Right ventricle myocardium superior (tissue), 1 donor: ENCODE measurements around the gene JAG2. TPM values are rescaled to one million over a fixed set of nuclear protein-coding genes. Genes with fewer than 3 reads are reported as not detected.

Source experiments
- ATAC-seq: fragments of 200-7000 bp; cut with Tn5 transposase; one replicate; pipeline ENCODE4 v1.9.1; 2020; ENCODE audit warnings: mild to moderate bottlenecking; ENCODE audit not compliant: poor library complexity
- DNase-seq: peaks from one replicate; pipeline ENCODE4 v3.0.0-alpha.2; 2020
- intact Hi-C: fragments of 100-400 bp; cut with DNase I; formaldehyde crosslinking; loops from one replicate; pipeline ENCODE4 v1.11.2; 2022
- total RNA-seq: library from RNA; stranded (reverse); fragmentation: NEBNext Ultra II Directional; extraction: Animal tissue kit (Norgen Biotek cat#: 25700); gene quantifications from one replicate; pipeline ENCODE4 v1.2.1, GENCODE V29; 2021
- donor health status: DM: no; HTN: yes; CAD: no; lungs with severe emphysema.

JAG2 gene
- total RNA-seq, 1 donor from 2014 or later = 28.6 TPM

DNA sequence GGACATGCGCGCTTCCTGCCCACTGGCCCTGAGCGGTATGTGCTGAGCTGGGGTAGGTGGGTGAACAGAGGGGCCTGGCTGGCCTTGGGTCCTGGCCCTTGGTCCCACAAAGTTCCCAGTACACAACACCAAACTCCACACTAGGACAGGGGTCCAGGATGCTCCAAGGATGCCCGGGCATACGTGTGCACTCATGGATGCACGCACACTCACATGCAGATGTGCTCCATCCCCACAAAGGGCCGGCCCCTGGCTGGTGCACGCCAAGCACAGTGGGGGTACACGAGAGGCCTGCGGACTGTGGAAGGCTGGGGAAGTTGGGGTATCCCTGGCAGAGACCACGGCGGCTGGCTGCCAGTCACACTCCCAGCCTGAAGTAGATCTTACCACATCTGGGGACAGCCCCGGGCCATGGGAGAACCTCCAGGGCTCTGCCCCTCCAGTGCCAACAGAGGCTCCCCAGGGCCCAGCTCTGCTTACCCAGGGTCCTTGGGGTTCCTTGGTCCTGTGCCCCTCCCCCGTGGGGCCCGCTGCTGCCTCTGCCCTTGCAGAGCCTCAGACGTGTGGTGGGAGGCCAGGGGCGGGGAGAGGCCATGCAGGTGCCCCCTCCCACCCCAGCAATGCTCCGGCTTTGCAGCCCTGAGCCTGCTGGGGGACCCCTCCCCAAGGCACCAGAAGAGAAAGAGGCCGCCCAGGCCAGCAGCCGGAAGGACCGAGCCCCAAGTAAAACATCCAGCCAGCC is 36.5 kb upstream of the JAG2 start:
- DNase-seq (no peak), ATAC-seq (peak; percentile 1)
- intact Hi-C loops = loop anchor here (5.0 kb wide), 2 partner anchors 77 to 147 kb away; no protein-coding TSS in a partner anchor

DNA sequence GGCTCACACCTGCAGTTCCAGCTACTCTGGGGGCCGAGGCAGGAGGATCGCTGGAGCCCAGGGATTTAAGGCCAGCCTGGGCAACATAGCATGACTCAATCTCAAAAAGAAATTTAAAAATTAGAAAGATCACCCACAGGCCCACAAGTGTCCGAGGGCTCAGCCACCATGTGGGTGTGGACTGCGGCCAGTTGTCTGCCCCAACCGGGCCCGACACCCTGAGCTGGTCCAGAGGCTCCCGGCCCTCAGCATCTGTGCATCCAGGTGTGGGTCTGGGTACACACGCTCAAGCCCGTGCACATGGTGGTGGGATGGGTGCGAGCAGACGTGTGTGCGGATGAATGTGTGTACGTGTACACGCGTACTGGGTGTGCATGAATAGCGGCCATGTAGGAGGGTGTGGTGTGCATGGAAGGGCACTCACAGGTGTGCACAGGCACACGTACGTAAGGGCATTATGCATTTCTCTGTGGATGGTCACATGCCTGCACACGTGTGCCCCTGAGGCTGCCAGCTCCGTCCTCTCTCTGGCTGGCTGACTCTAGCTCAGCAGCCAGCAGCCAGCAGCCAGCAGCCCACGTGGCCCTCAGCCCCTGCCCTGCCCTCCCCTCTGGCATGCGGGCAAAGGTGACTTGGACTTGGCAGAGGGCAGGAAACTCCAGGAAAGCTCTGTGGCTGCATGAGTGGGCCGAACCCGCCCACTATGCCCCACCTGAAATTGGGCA is 35.8 kb upstream of the JAG2 start:
- intact Hi-C loops = loop anchor here (5.0 kb wide), 2 partner anchors 78 to 148 kb away; no protein-coding TSS in a partner anchor
- peak; percentile 86 for DNase-seq

DNA sequence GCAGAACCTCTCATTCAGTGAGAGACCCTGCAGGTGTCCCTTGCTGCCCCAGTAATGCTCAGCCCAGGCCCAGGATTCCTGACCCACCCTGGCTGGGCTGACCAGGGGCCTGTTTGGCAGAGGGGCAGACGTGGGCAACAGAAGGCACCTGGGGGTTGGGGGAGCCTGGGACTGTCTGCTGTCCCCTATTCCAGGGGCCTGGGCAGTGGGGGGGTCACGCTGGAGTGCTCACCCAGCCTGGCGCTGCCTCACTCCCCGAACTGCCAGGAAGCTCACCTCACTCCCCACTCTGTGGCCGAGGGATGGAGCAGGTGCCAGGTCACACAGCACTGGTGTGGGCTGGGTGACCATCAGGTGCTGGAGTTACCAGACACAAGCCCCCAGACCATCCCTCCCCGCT is 35.1 kb upstream of the JAG2 start:
- DNase-seq (no peak), ATAC-seq (no peak)

More for the DNA sequence above, 35.8 kb upstream of the JAG2 start:
- peak; percentile 81 for ATAC-seq

DNA sequence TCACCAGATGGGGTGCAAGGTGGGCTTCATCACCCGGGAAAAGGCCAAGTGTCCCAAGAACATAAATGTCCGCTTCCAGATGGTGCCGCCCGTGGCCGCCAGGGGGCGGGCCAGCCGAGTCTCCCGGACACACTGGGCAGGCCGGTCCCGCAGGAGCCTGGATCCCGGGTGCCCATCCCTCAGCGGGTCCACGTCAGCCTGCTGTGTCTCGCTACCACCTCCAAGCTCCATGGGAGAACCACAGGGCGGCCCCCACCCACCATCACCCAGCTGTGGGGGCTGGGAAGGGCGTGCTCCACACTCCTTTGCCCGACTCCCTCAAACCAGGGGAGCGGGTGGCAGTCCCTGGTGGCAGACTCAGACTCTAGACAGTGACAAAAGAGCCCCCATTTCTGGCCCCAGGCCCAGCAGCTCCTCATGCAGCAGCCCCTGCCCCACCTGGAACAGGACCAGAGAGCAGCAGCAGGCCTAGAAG is 34.5 kb upstream of the JAG2 start:
- DNase-seq (peak; percentile 88), ATAC-seq (peak; percentile 50)
- intact Hi-C loops = loop anchor here (5.0 kb wide), 2 partner anchors 79 to 149 kb away; no protein-coding TSS in a partner anchor

More for the DNA sequence above, 35.1 kb upstream of the JAG2 start:
- intact Hi-C loops = loop anchor here (5.0 kb wide), 2 partner anchors 79 to 149 kb away; no protein-coding TSS in a partner anchor

DNA sequence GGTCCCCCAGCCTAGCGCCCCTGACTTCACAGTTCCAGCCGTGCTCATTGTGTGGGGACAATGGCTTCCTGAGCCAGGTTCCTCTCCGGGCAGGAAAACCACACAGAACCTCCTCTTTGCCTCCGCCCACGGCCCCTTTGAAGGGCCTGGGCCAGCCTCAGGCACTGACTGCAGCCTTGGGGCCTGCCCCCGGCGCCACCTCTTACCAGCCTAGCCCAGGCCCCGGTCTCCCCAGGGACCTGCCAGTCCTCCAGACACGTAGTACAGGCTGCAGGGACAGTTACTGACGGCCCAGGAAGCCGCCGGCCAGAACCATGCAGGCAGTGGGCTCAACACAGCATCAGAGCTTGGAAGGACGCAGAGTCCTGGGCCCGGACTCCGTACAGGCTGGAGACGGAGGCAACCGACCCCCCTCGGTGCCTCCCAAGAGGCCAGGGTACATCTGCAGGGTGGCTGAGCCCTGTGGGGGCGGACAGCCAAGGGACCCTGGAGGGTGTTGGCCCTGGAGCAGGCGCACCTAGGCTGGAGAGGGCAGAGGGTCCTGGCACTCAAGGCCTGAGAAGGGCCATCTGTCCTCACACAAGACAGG is 33.4 kb upstream of the JAG2 start:
- intact Hi-C loops = loop anchor here (5.0 kb wide), 2 partner anchors 80 to 150 kb away; no protein-coding TSS in a partner anchor
- DNase-seq (no peak), ATAC-seq (no peak)

DNA sequence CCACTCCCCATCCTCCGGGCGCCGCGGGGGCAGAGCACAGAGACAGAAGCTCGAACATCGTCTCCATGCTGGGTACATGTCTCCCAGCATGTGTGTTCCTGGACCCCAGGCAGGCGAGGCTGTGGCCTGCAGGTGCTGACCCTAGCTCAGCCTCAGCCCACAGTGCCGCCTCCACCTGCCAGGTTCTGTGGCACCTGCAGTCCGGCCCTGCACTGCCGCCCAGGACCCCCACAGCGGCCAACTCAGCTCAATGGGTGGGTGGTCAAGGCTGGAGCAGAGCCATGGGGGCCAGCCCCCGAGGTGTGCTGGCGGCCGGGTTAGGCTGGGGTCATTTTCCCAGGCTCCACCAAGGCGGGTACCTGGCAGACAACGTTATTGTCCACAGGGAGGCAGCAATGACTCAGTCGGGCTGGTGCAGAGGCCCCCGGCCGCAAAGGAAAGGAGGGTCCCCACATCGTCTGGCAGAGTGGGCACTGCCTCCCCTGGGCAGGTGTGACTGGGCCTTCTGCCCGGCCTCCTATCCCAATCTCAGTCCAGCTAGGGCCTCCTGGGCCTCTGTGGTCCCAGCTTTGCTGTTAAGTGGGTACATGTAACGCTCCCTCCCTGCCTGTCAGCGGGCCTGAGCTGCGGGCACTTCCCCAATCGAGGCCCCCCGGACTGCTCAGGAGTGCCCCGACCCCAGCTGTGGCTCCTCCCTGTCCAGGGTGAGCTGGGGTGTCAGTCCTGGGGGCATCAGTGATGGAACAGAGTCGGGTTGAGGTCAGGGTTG is 32.8 kb upstream of the JAG2 start:
- ATAC-seq (no peak), DNase-seq (no peak)
- intact Hi-C loops = loop anchor here (5.0 kb wide), 2 partner anchors 81 to 151 kb away; no protein-coding TSS in a partner anchor

DNA sequence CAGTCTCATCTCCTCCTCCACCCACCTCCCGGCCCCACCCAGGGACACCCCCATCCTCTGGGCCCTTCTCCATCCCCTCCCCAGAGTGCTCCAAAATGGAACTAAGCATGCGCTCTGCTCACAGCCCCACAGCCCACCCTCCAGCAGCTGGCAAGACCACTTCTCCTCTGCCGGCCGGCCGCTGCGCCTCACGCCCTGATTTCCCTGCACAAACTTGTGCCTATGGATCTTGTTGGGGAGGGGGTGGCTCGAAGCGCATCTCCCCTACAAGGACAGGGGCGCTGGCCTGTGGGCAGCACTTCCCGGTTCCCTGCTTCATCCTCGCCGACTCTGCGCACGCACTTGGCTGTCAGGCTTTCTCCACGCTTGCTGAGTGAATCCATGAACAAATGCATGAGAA is 32.1 kb upstream of the JAG2 start:
- DNase-seq (no peak), ATAC-seq (no peak)
- intact Hi-C loops = loop anchor here (5.0 kb wide), 2 partner anchors 82 to 152 kb away; no protein-coding TSS in a partner anchor

DNA sequence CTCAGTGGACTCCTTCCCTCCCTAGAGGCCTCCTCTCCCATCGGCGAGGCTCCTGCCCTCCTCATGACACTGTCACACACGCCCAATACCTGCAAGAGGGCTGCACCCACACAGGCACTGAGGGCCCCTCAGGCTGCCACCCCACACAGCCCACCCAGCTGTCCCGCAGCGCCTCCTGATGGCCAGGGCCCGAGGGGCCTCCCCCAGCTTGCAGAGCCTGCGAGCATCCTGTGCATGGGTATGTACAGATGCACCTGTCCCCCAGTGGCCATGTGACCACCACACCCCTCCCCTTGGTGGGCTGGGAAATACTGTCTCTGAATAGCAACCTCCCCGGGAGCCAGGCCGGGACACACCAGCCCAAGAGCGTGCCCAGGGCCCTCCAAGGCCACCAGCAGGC is 31.5 kb upstream of the JAG2 start:
- ATAC-seq (no peak), DNase-seq (no peak)
- intact Hi-C loops = loop anchor here (5.0 kb wide), 2 partner anchors 82 to 152 kb away; no protein-coding TSS in a partner anchor

DNA sequence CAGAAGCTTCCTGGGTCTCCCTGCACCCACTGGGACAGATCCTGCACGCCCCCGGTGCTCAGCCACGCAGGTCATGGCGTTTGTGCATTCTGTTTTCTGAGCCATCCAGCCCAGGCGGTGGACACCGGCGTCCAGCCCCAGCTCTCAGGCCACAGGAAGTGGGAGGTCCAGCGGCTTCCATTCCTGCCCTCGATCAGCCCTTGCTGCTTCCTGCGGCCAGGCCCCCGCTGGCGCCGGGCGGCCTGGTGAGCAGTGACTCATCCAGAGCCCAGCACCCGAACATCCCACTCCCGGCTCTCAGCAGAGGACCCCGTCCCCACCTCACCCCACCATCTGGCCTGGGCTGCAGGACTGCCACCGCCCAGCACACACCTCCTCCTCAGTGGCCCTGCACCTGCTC is 30.5 kb upstream of the JAG2 start:
- DNase-seq (peak; percentile 67), ATAC-seq (no peak)
- intact Hi-C loops = no loop called here

DNA sequence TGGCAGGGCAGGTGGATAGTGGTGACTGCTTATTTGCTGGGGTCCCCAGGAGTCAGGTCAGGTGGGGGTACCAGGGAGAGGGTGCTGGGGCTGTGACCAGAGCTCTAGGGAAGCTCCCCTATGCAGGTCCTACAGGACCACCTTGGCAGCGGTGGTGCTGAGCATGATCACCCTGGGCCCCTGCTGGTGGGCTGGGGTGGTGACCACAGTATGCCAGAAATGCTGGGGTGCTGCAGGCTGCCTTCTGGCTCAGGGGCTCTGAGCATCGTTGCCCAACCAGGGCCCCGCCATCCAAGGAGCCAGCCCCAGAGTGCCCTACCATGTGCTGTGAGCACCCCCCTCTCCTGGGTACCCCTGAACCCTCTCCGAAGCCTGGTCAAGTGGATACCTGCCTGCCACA is 30.0 kb upstream of the JAG2 start:
- DNase-seq = no peak
- no peak for ATAC-seq
- intact Hi-C loops = no loop called here

DNA sequence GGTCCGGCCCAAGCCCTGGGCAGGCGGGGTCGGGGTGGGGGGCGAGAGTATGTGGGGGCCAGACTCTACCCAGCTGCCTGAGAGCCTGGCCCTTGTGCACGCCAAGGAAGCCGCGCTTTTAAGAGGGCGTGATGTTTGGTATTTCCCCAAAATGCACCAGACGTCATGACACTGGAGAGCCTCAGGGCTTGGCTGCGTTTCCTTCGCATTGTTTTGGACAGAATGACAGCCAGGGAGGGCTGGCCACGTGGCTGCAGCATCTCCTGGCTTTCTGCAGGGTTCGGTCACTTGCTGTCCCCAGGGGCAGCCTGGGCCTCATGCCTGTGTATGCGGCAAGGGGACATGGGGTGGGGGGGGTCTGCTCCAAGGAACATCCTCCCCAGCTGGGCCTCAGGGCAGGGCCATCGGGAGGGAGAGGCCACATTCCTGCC is 28.6 kb upstream of the JAG2 start:
- ATAC-seq (peak; percentile 22), DNase-seq (peak; percentile 78)
- intact Hi-C loops = no loop called here

DNA sequence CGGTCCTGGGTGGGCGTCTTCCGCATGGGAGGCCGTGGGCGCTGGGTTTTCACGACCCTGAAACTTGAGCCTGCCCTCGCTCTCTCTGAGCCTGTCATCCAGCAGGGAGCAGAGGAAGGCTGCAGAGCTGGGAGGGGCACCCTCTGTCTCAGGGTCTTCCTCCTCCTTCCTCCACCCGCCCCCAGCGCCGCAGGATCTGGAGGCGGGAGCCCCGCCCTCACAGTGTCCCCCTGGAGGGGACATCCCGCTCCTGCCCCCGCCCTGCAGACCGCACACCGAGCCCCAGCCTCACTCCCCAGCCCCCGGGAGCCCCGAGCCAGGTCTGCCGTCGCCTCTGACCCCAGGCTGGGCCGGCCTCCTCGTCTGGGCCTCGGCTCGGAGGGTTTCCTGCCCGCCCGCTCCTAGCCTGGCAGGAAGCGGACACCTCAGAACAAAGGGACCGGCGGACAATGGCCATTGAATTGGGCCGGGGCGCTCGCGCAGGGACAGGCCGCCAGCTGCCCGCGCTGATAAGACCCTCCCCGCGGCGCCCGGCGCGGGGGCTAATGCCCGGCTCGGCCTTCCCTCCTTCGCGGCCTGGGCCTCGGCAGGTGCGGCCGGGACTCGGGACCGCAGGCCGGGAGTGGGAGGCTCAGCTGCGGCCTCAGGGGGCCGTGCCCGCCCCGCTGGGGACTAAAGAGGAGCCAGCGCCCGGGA is 27.8 kb upstream of the JAG2 start:
- intact Hi-C loops = no loop called here
- ATAC-seq (peak; percentile 32), DNase-seq (peak; percentile 68)

DNA sequence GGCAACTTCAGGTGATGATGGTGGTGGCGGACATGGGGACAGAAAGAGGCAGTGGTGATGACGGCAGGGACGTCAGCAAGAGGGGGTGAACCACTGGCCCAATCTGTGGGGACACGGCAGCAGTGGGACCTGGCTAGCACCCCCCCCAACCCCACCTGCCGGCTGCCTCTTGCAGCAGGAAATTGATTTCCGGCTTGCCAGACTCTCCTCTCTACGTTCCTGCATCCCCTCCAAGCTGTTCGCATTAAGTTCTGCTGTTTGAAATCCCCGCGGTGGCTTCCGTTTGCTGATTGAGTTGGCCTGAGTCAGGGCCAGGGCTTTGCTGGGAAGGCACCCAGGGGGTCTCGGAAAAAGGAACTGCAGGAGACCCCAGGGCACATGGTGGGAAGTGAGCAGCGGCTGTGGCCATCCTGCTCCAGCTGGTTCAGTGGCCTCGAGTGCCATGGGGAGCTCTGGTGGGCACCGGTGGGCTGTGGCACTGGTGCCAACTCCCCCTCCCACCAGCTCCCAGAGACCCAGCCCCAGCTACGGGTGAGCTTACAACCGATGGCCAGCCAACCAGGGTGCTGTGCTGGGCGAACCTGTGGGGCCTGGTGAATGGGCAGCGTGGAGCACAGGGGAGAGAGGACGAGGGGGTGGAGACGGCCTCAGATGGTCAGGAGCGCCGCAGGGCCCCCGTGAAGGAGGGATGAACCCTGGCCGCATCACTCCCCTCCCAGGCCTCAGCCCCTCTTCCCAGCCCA is 27.1 kb upstream of the JAG2 start:
- ATAC-seq (no peak), DNase-seq (no peak)
- intact Hi-C loops = no loop called here

DNA sequence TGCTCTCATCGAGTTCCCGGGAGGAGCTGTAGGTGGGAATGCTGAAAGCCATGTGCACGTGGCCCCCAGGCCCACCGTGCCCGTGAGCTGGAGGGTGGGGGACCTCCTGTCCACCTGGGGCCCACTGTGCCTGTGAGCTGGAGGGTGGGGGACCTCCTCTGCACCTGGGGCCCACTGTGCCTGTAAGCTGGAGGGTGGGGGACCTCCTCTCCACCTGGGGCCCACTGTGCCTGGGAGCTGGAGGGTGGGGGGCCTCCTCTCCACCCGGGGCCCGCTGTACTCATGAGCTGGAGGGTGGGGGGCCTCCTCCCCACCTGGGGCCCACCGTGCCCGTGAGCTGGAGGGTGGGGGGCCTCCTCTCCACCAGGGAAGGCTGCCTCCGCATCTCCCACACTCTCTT is 26.5 kb upstream of the JAG2 start:
- DNase-seq (no peak), ATAC-seq (no peak)
- intact Hi-C loops = no loop called here

DNA sequence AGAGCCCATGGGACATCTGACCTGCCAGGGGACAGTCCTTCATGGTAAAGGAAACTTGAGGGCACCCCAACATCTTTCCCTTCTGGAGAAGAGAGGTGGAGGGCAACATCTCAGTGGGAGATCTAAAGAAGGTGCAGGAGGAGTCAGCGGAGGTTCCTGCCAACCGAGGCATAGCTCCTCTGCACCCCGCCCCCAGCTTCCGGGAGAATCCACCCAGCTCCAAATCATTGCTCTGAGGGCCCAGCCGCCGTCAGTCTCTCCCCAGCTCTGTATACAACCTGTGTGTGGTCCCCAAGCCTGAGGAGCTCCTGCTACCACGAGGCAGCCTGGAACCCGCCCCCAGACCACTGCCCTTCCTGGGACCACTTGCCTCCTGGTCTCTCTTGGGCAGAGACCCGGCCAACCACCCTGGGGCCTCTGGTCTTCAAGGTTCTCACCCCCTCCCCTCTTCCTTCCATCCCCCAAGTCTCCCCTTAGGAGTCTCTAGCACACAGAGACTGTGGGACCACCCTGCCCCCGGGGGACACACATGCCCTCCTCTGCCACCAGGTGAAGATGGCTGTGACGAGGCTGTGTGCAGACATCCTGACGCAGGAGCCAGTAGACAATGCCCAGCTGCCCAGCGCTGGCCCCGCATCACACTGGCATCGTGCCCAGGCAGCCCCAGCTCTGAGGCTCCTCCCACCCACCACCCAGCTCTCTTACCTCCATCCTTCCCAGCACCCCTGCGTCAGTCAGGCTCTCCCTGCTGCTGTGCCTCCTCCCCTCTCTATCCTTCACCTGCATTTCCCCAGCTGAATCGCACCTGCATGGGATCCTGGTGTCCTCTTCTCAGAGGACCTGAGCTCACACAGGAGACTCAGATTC is 25.6 kb upstream of the JAG2 start:
- intact Hi-C loops = no loop called here
- DNase-seq = no peak
- ATAC-seq = no peak
